HG02678 (cell line): ENCODE data around the gene STRIP1.

Experiments used
- ATAC-seq: cut with Tn5 transposase; IDR thresholded peaks from one replicate; pipeline ENCODE4 v1.9.1; 2021; ENCODE audit warnings: mild to moderate bottlenecking, moderate library complexity; ENCODE audit not compliant: unreplicated experiment

Gene STRIP1

GRCh38 chr1:110091381-110091780, 57.0 kb downstream of the STRIP1 start:
- no peak for ATAC-seq

GRCh38 chr1:110091791-110092190, 57.4 kb downstream of the STRIP1 start:
- ATAC-seq: no peak

GRCh38 chr1:110092991-110093390, 58.6 kb downstream of the STRIP1 start:
- ATAC-seq: no peak

- no peak for ATAC-seq
Measured at GRCh38 chr1:110094931-110095654, 60.7 kb downstream of the STRIP1 start.

GRCh38 chr1:110097507-110098221, 63.2 kb downstream of the STRIP1 start:
- no peak for ATAC-seq

- ATAC-seq: no peak
Measured at GRCh38 chr1:110098222-110099026, 64.0 kb downstream of the STRIP1 start.

GRCh38 chr1:110100335-110100734, 65.9 kb downstream of the STRIP1 start:
- ATAC-seq: no peak

GRCh38 chr1:110102081-110102480, 67.7 kb downstream of the STRIP1 start:
- ATAC-seq: no peak
